H1 (cell line): Measurements from ENCODE around the gene CC2D1A.
A peak's percentile ranks its signal among the peaks of the same experiment; 100 is the strongest.

ENCODE experiments used
- ATF3 ChIP-seq: IDR thresholded peaks from 2 replicates; pipeline ENCODE4 v1.6.1; 2011; ENCODE audit warnings: low read depth, mild to moderate bottlenecking, low read length; ENCODE audit not compliant: insufficient read depth
- CTCF ChIP-seq, 3 experiments: IDR thresholded peaks; 1 replicate in 2 of 3; 2 replicates in 1 of 3; pipeline versions ENCODE4 v1.5.1 to v1.6.1; 2011; ENCODE audit warnings: low read length in 3 of 3, mild to moderate bottlenecking in 3 of 3, inconsistent platforms in 2 of 3, low read depth in 1 of 3, moderate library complexity in 1 of 3; ENCODE audit not compliant: insufficient read depth in 1 of 3; ENCODE audit errors: control extremely low read depth in 1 of 3
- JUN ChIP-seq: IDR thresholded peaks from 2 replicates; pipeline ENCODE4 v1.6.1; 2011; ENCODE audit warnings: low read depth, mild to moderate bottlenecking, improper control_type of control experiment, low read length
- POLR2AphosphoS5 ChIP-seq: IDR thresholded peaks from 2 replicates; pipeline ENCODE4 v1.6.1; 2011; ENCODE audit warnings: low read depth, low read length
- SAP30 ChIP-seq: fragments of 300-600 bp; sonication (generic); IDR thresholded peaks from 2 replicates; pipeline ENCODE4 v1.7.1; 2012; ENCODE audit warnings: low read length, moderate library complexity, mild to moderate bottlenecking, inconsistent platforms; ENCODE audit not compliant: insufficient read depth, insufficient replicate concordance
- TEAD4 ChIP-seq: IDR thresholded peaks from 2 replicates; pipeline ENCODE4 v1.6.1; 2012; ENCODE audit warnings: low read depth, low read length, inconsistent platforms, mixed read lengths
- USF2 ChIP-seq: IDR thresholded peaks from 2 replicates; pipeline ENCODE4 v1.6.1; 2011; ENCODE audit warnings: low read length, improper control_type of control experiment

- TF ChIP-seq USF2 (no peak), CTCF (IDR thresholded peaks at IDR 0.05; ENCODE audit: control extremely low read depth in 1 of 3, insufficient read depth in 1 of 3, low read depth in 1 of 3, low read length in 3 of 3) (peak in 2 of 3 experiments; percentile 32 to 33; a peak in 2 of 4 replicates), JUN (no peak), TEAD4 (peak; percentile 91), SAP30 (no peak), ATF3 (no peak), POLR2AphosphoS5 (no peak)
These were observed 24.7 kb upstream of the CC2D1A start for GRCh38 chr19:13881251-13881691.
